ENCODE results near the gene GPR15LG. TPM values are rescaled to one million over a fixed set of nuclear protein-coding genes. Genes with fewer than 3 reads are reported as not detected.
"Not testable (repeated sequence)": the region's sequence is repeated elsewhere in the genome, so short reads cannot be mapped to it uniquely, and the experiment has no call there.

Gene GPR15LG
- total RNA-seq = not detected

- intact Hi-C loops (cut with DNase I; ENCODE audit: low total_unique reads) = no loop called here
Measured at GRCh38 chr10:84173501-84173929, at the start of gene GPR15LG. Gene GPR15LG (plus strand): TSS chr10:84173801. CDS start chr10:84173852, 51 bp downstream.

GRCh38 chr10:84125910-84126784 lies 47.5 kb upstream of the GPR15LG start:
- H3K27ac ChIP-seq; H3K9me3 ChIP-seq; H3K4me3 ChIP-seq; H3K4me1 ChIP-seq; intact Hi-C loops (cut with DNase I; ENCODE audit: low total_unique reads); DNase-seq; H3K36me3 ChIP-seq; H3K27me3 ChIP-seq: not testable (repeated sequence)

More at GRCh38 chr10:84173501-84173929, at the start of gene GPR15LG:
- Histone ChIP-seq H3K9me3 (no peaks in the 10 kb centered on the region), H3K27me3 (no peaks in the 10 kb centered on the region), H3K36me3 (no peaks in the 10 kb centered on the region), H3K4me1 (no peaks in the 10 kb centered on the region), H3K27ac (no peak within 1 kb of the TSS), H3K4me3 (no peak within 1 kb of the TSS)
- no peak for TF ChIP-seq POLR2A (IDR thresholded peaks at IDR 0.05)
- TF ChIP-seq CTCF (IDR thresholded peaks at IDR 0.05) = no peak
- no peak for DNase-seq

GRCh38 chr10:84126785-84127167 lies 46.8 kb upstream of the GPR15LG start:
- DNase-seq = no peak
- no peaks in the 10 kb centered on the region for H3K9me3 ChIP-seq
- H3K27ac ChIP-seq = no peak overlapping the region
- H3K27me3 ChIP-seq = no peaks in the 10 kb centered on the region
- H3K4me1 ChIP-seq = no peaks in the 10 kb centered on the region
- intact Hi-C loops (cut with DNase I; ENCODE audit: low total_unique reads) = no loop called here
- H3K36me3 ChIP-seq = no peaks in the 10 kb centered on the region
- no peak for TF ChIP-seq POLR2A (IDR thresholded peaks at IDR 0.05)
- TF ChIP-seq CTCF (IDR thresholded peaks at IDR 0.05) = no peak
- no peak overlapping the region for H3K4me3 ChIP-seq

GRCh38 chr10:84135836-84136235 lies 37.8 kb upstream of the GPR15LG start:
- Histone ChIP-seq H3K27me3 (no peaks in the 10 kb centered on the region), H3K9me3 (no peaks in the 10 kb centered on the region)

GRCh38 chr10:84137811-84138210 lies 35.8 kb upstream of the GPR15LG start:
- no peak overlapping the region for H3K4me3 ChIP-seq
- TF ChIP-seq CTCF (IDR thresholded peaks at IDR 0.05) (no peak), POLR2A (IDR thresholded peaks at IDR 0.05) (no peak)
- no peaks in the 10 kb centered on the region for H3K27me3 ChIP-seq
- no peak for DNase-seq
- no peaks in the 10 kb centered on the region for H3K9me3 ChIP-seq
- intact Hi-C loops (cut with DNase I; ENCODE audit: low total_unique reads) = no loop called here
- no peaks in the 10 kb centered on the region for H3K36me3 ChIP-seq
- no peak overlapping the region for H3K27ac ChIP-seq
- H3K4me1 ChIP-seq = peaks cover 0 to 7% of the 10 kb centered on the region in 2 donors

More at GRCh38 chr10:84135836-84136235, 37.8 kb upstream of the GPR15LG start:
- Histone ChIP-seq H3K36me3 (no peaks in the 10 kb centered on the region), H3K4me1 (peaks cover 0 to 7% of the 10 kb centered on the region in 2 donors), H3K27ac (no peak overlapping the region), H3K4me3 (no peak overlapping the region)
- TF ChIP-seq POLR2A (IDR thresholded peaks at IDR 0.05) (no peak), CTCF (IDR thresholded peaks at IDR 0.05) (no peak)
- intact Hi-C loops (cut with DNase I; ENCODE audit: low total_unique reads) = no loop called here
- no peak for DNase-seq
